Measurements from ENCODE around the gene HSPB7. TPM values are rescaled to one million over a fixed set of nuclear protein-coding genes. Genes with fewer than 3 reads are reported as not detected.
"Not testable (repeated sequence)": the region's sequence is repeated elsewhere in the genome, so short reads cannot be mapped to it uniquely, and the experiment has no call there.

The HSPB7 gene
- total RNA-seq, 1 experiment from 2014 or later: not detected

- H3K36me3 Mint-ChIP-seq (ENCODE audit: insufficient read depth, unreplicated experiment): no peaks in the 10 kb centered on the region
- TF ChIP-seq CTCF (IDR thresholded peaks at IDR 0.05; ENCODE audit: insufficient read depth in 1 of 2, low read depth in 1 of 2, low read length in 1 of 2, severe bottlenecking in 1 of 2, unreplicated experiment in 1 of 2): no peak
- intact Hi-C loops (cut with micrococcal nuclease; ENCODE audit: unreplicated experiment): no loop called here
Observed at GRCh38 chr1:16054598-16055540, 37.0 kb upstream of the HSPB7 start.

GRCh38 chr1:16053781-16054502, 36.1 kb upstream of the HSPB7 start:
- DNase-seq: no peak
- Mint-ChIP-seq H3K4me3 (ENCODE audit: unreplicated experiment) (no peak overlapping the region), H3K27ac (ENCODE audit: unreplicated experiment) (no peak overlapping the region), H3K27me3 (ENCODE audit: insufficient read depth, unreplicated experiment) (no peaks in the 10 kb centered on the region), H3K36me3 (ENCODE audit: insufficient read depth, unreplicated experiment) (no peaks in the 10 kb centered on the region), H3K9me3 (ENCODE audit: unreplicated experiment) (no peaks in the 10 kb centered on the region), H3K4me1 (ENCODE audit: low read depth, unreplicated experiment) (no peaks in the 10 kb centered on the region)
- H3K36me3 ChIP-seq (ENCODE audit: control insufficient read depth, insufficient read depth, low read length): no peaks in the 10 kb centered on the region
- no peaks in the 10 kb centered on the region for H3K9me3 ChIP-seq
- H3K27me3 ChIP-seq (replicated peaks; ENCODE audit: control insufficient read depth, insufficient read depth, low read length): no peaks in the 10 kb centered on the region
- H3K4me3 ChIP-seq (ENCODE audit: low read depth, low read length): no peak overlapping the region
- no TSS peak for BruUV-seq (replicated peaks)
- POLR2A ChIA-PET: no interaction called here
- intact Hi-C loops (cut with micrococcal nuclease; ENCODE audit: unreplicated experiment): no loop called here
- CTCF ChIA-PET: interaction anchor here (0.5 kb wide), 1 partner anchor 220 kb away, joined by 3 read pairs; no protein-coding TSS in a partner anchor
- TF ChIP-seq CTCF (IDR thresholded peaks at IDR 0.05; ENCODE audit: insufficient read depth in 1 of 2, low read depth in 1 of 2, low read length in 1 of 2, severe bottlenecking in 1 of 2, unreplicated experiment in 1 of 2): no peak
- H3K4me1 ChIP-seq: no peaks in the 10 kb centered on the region

More at GRCh38 chr1:16054598-16055540, 37.0 kb upstream of the HSPB7 start:
- ChIA-PET CTCF (no interaction called here), POLR2A (no interaction called here)
- no peak overlapping the region for H3K27ac Mint-ChIP-seq (ENCODE audit: unreplicated experiment)
- no peaks in the 10 kb centered on the region for H3K27me3 Mint-ChIP-seq (ENCODE audit: insufficient read depth, unreplicated experiment)
- Histone ChIP-seq H3K4me3 (ENCODE audit: low read depth, low read length) (no peak overlapping the region), H3K36me3 (ENCODE audit: control insufficient read depth, insufficient read depth, low read length) (no peaks in the 10 kb centered on the region), H3K4me1 (no peaks in the 10 kb centered on the region), H3K9me3 (no peaks in the 10 kb centered on the region), H3K27me3 (replicated peaks; ENCODE audit: control insufficient read depth, insufficient read depth, low read length) (no peaks in the 10 kb centered on the region)
- DNase-seq: no peak
- no peaks in the 10 kb centered on the region for H3K4me1 Mint-ChIP-seq (ENCODE audit: low read depth, unreplicated experiment)
- H3K4me3 Mint-ChIP-seq (ENCODE audit: unreplicated experiment): no peak overlapping the region
- BruUV-seq (replicated peaks): no TSS peak
- no peaks in the 10 kb centered on the region for H3K9me3 Mint-ChIP-seq (ENCODE audit: unreplicated experiment)

- BruUV-seq (replicated peaks); H3K27me3 Mint-ChIP-seq (ENCODE audit: insufficient read depth, unreplicated experiment); H3K9me3 ChIP-seq; DNase-seq; H3K9me3 Mint-ChIP-seq (ENCODE audit: unreplicated experiment); H3K4me1 Mint-ChIP-seq (ENCODE audit: low read depth, unreplicated experiment); intact Hi-C loops (cut with micrococcal nuclease; ENCODE audit: unreplicated experiment); H3K4me1 ChIP-seq; H3K4me3 Mint-ChIP-seq (ENCODE audit: unreplicated experiment); CTCF ChIA-PET; H3K36me3 ChIP-seq (ENCODE audit: control insufficient read depth, insufficient read depth, low read length); H3K36me3 Mint-ChIP-seq (ENCODE audit: insufficient read depth, unreplicated experiment); H3K4me3 ChIP-seq (ENCODE audit: low read depth, low read length); H3K27ac Mint-ChIP-seq (ENCODE audit: unreplicated experiment); H3K27me3 ChIP-seq (replicated peaks; ENCODE audit: control insufficient read depth, insufficient read depth, low read length); POLR2A ChIA-PET: not testable (repeated sequence)
Observed at GRCh38 chr1:16051949-16052348, 34.1 kb upstream of the HSPB7 start.
